ENCODE data around the gene XKR8.

XKR8 gene, protein sequence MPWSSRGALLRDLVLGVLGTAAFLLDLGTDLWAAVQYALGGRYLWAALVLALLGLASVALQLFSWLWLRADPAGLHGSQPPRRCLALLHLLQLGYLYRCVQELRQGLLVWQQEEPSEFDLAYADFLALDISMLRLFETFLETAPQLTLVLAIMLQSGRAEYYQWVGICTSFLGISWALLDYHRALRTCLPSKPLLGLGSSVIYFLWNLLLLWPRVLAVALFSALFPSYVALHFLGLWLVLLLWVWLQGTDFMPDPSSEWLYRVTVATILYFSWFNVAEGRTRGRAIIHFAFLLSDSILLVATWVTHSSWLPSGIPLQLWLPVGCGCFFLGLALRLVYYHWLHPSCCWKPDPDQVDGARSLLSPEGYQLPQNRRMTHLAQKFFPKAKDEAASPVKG

GRCh38 chr1:27959792-27960603 lies at the start of gene XKR8:
Gene XKR8 (plus strand): TSS chr1:27959973. CDS start chr1:27960070, 97 bp downstream.
- peak; percentile 19 for DNase-seq (ENCODE audit: low read depth)

DNA sequence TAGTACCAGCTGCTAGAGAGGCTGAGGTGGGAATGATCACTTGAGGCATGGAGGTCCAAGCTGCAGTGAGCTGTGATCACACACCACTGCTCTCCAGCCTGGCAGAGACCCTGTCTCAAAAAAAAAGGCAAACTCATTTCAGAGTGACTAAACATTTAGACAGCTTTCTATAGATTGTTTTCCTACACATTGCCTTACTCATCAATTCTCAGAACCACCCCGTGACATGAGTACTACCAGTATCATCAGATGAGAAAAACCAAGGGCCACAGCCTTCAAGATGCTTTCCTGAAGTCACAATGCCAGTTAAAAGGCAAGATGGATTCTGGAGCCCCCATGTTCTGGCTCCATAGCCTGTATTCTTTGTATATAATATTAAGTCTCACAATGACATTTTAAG lies 47.3 kb upstream of the XKR8 start:
- DNase-seq (ENCODE audit: low read depth): no peak

DNA sequence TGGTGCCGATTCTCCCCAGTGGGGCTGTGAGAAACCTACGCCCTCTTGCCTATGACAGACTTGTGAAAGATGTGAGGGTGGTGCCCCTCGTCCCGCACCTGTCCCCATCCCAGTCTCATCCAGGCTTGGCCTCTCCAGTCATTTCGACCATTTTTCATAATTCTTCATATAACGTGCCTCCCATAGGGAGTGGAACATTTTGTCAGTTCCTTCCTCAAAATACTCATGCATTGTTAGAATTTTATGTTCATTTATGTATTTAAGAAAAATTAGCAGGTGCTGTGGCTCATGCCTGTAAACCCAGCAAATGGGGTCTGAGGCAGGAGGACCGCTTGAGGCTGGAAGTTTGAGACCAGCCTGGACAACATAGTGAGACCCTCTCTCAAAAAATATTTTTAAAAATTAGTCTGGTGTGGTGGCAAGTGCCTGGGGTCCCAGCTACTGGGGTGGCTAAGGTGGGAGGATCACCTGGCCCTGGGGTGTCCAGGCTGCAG lies 44.6 kb upstream of the XKR8 start:
- no peak for DNase-seq (ENCODE audit: low read depth)

DNA sequence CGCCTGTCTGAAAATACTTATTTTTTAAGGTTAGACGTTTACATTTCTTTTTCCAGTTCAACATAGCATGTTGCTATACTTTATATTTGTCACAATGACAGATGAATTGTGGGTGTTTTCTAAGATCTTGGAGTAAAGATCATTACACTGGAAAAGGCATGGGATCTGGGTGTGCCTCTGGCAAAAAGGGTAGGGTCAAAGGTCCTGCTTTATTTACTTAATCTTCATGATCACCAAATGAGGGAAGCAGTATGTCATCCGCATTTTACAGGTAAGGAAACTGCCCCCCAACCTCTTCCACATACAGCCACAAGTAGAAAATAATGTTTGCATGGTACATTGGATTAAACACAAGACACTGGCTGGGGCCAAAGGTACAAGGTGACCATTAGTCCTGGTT lies 37.5 kb upstream of the XKR8 start:
- DNase-seq (ENCODE audit: low read depth): no peak

GRCh38 chr1:27928216-27928954 lies 31.4 kb upstream of the XKR8 start:
- no peak for DNase-seq (ENCODE audit: low read depth)

DNA sequence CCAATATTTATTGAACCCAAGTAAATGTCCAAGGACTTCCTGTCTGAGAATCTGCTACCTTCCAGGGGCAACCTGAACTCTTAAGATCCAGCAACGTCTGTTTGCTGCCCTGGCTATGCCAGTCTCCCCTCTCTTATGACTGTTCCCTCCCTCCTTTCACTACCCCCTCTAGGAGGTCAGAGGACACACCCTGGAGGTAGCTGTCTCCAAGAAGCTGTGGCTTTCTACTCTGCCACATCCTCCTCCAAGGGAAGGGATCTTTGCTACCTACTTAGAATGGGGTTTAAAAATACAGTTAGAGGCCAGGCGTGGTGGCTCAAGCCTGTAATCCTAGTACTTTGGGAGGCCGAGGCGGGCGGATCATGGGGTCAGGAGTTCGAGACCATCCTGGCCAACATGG lies 28.6 kb upstream of the XKR8 start:
- DNase-seq (ENCODE audit: low read depth): no peak

DNA sequence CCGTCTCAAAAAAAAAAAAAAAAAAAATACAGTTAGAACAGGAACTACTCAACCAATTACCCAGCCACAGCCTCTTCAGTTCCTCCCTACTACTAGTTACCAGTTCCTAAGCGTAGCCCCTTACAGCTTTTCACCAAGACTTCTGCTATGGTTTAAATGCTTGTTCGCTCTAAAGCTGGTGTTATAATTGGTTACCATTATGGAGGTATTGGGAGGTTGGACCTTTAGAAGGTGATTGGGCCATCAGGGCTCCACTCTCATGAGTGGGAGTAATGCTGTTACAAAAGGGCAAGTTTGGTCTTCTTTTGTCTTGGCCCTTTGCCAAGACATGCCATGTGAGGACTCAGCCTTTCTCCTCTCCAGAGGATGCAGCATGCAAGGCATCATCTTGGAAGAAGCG lies 28.0 kb upstream of the XKR8 start:
- DNase-seq (ENCODE audit: low read depth): no peak

- no peak for DNase-seq (ENCODE audit: low read depth)
Observed at GRCh38 chr1:27934818-27935549, 24.8 kb upstream of the XKR8 start, which contains the start of gene SMPDL3B. Gene SMPDL3B (plus strand): TSS chr1:27935000. CDS start chr1:27935184, 184 bp downstream.

GRCh38 chr1:27935721-27936120 lies 24.1 kb upstream of the XKR8 start:
- no peak for DNase-seq (ENCODE audit: low read depth)

- no peak for DNase-seq (ENCODE audit: low read depth)
Observed at GRCh38 chr1:27936370-27936769, 23.4 kb upstream of the XKR8 start.

DNA sequence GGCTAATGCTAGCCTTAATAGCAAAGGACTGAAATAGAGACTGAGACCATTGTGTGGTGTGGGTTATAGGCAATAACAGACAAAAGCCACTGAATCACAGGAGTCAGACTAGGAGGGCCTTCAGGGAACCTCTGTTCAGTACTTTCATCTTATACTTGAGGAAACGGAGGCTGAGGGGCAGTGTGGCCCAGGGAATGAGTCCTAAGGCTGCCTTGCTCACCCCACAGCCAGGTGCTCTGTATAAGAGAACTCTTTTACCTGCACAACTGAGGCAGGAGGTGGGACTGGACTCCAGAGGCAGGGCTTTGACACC lies 22.3 kb upstream of the XKR8 start:
- DNase-seq (ENCODE audit: low read depth): no peak

GRCh38 chr1:27938488-27938887 lies 21.3 kb upstream of the XKR8 start:
- DNase-seq (ENCODE audit: low read depth): no peak

- DNase-seq (ENCODE audit: low read depth): no peak
Observed at GRCh38 chr1:27940297-27940696, 19.5 kb upstream of the XKR8 start.

DNA sequence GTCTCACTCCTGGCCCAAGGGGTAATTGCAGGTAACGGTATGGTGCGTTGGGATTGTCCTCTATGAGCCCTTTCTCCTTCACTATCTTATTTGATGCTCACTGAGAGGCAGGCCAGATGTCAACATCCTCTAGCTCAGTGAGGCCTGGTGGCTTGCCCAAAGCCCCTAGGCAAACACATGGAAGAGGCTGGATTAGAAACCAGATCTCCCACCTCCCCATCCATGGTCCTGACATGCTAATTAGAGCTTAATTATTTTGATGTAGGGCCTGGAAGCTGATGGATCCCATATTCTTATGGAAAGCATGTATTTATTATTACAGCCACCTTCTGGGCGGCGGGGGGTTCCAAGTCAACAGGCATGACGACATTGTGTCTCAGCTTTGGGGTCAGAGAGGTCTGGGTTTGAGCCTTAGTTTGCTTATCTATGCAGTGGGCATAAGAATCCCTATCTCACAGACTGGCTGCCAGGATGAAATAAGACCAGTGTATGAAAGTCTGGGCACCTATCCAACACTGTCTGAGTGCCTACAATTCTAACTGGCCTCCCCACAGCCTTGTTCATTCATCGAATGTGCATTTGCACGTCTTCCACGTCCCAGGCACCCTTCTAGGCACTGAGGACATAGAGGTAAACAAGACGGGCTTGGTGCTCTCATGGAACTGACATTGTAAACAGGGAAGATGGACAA lies 18.8 kb upstream of the XKR8 start:
- no peak for DNase-seq (ENCODE audit: low read depth)

DNA sequence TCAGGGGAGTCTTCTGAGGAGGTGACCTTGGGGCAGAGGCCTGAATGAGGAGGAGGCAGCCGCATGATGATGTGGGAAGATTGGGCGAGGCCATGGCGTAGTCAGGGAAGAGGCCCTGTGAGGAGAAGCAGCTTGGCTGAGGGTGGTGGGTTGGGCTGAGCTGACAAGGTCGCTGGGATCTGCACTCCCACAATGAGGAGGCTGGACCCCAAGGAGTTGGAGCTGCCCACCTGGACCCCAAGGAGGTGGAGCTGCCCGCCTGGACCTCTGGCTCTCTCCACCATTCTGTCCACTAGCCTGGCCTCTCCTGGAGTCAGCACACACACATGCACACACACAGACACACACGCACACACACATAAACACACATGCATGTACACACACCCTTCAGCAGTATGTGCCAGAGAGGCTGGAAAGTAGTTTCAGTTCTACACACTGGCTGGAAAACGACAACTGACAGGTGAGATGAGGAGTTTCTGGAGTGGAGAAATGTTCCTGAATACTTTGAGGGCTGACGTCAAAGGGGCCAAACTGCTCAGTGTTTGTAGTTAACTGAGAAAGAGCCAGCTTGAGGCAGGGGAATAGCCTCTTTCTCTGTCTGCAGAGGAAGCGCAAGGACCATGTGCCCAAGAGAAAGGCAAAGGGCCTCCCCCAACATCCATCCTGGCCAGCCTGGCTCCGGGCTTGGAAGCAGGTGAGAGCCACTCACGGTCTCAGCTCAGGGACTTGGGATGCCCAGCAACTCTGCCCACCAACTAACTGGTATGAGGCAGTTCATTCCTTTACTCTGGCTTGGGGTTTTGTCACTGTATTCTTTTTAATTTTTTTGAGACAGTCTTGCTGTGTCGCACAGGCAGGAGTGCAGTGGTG lies 17.9 kb upstream of the XKR8 start:
- DNase-seq (ENCODE audit: low read depth): no peak

DNA sequence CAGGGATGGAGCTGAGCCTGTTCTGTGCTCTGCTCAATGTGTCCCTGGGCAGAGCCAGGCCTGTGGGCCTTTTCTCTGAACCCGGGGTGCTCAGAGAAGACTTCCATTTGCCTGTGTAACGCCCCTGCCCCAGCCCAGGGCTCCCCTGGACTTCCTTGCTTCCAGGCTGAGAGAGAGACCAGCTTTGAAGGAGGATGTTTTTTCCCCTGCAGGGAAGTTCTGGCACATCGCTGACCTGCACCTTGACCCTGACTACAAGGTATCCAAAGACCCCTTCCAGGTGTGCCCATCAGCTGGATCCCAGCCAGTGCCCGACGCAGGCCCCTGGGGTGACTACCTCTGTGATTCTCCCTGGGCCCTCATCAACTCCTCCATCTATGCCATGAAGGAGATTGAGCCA lies 14.8 kb upstream of the XKR8 start:
- no peak for DNase-seq (ENCODE audit: low read depth)

DNA sequence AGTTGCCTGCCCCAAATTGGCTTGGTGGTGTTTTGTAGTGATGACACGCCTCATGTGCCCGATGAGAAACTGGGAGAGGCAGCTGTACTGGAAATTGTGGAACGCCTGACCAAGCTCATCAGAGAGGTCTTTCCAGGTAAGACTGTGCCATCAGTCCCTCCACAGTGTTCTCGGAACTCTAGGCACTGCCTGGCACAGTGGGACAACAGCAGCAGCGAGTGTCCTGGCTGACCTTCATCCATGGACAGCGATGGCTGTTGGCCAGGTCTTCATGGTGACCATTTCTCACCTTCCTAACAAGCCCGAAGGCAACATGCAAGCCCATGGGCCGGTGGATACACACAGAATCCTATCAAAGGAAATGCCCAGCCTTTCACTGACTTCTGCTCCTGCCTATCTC lies 10.7 kb upstream of the XKR8 start:
- DNase-seq (ENCODE audit: low read depth): no peak

DNA sequence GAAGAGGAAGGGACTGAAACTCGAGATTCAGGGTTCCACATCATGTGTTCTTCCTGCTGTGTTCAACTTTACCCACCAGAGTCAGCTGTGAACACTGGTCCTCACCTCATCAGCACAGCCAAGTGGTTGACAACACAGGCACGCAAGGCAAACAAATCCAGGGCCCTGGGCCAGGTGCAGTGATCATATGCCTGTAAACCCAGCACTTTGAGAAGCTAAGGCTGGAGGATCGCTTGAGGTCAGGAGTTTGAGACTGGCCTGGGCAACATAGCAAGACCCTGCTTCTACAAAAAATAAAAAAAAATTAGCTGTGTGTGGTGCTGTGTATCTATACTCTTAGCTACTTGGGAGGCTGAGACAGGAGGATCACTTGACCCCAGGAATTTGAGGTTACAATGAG lies 8.4 kb upstream of the XKR8 start:
- DNase-seq (ENCODE audit: low read depth): no peak

- DNase-seq (ENCODE audit: low read depth): no peak
Observed at GRCh38 chr1:27952147-27952546, 7.6 kb upstream of the XKR8 start.

DNA sequence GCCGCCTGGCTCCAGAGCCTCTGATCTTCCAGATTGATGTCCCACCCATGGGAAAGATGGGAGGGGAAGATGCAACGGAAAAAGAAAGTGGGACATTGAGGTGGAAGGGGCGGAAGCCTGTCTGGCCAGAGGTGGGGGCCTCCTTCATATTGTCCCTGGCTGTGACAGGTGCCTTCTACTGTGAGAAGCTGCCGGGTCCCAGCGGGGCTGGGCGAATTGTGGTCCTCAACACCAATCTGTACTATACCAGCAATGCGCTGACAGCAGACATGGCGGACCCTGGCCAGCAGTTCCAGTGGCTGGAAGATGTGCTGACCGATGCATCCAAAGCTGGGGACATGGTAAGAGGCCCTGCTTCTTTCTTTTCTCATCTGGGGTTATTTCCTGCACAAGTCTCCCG lies 5.6 kb upstream of the XKR8 start:
- DNase-seq (ENCODE audit: low read depth): no peak

All from HS-27A (cell line).